Activated gamma-delta T cell (primary cell): ENCODE data around the gene PSMD13.
"Not testable (repeated sequence)": the region's sequence is repeated elsewhere in the genome, so short reads cannot be mapped to it uniquely, and the experiment has no call there.

ENCODE experiments used
- DNase-seq: peaks from one replicate; lab custom pipeline; 2025; lab: John Stamatoyannopoulos, UW

The PSMD13 gene

DNA sequence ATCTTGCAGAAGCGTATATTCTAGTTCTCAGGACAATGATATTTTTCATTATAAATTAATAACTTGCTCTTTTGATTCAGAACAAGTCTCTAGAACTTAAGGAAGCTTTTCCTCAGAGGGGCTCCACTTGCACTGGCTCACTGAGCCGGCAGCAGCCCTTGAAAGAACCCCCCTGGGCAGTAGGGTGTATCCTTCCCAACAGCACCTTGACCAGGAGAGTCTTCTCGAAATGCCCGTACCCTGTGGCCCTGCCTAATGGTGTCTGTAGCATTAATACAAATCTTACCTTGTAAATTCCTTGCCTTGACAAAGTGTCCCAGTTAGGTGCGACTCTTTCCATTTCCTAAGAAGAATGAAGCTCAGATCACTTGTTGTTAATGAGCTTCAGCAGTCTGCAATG is 13.5 kb downstream of the PSMD13 start:
- DNase-seq, result no peak

DNA sequence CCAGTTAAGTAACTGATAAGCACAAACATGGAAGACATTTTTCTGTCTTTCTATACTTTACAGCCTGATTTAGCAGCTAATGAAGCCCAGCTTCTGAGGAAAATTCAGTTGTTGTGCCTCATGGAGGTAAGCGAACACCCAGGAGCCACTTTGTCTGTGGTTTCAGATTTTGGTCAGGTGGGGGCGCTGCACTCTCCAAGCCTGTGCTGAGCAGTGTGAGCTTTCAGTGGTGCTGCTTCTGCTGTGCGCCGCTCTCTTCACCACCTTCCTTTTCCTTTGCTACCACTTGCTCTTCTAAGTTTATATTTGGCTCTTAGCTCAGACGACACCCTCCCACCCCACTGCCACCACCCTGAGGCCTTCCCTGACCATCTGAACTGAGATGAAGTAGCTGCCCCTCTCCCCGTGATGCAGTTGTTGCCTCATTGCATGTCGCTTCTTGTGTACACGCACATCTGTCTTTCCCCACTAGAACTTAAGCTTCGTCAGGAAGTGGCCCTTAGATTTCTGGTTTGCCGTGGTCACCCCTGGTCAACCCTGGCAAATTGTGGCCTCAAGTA is 14.0 kb downstream of the PSMD13 start:
- no peak for DNase-seq

DNA sequence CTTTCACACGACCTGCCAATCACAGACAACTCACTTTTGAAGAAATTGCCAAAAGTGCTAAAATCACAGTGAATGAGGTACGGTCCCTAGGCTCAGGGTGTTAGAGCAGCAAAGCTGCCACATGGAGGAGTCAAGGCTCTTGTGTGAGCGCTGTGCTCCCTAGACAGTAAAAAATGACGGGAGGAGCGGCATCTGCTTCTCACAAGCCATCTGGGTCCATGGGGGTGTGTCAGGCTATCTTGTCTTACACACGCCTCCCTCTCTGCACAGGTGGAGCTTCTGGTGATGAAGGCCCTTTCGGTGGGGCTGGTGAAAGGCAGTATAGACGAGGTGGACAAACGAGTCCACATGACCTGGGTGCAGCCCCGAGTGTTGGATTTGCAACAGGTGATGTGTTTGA is 14.8 kb downstream of the PSMD13 start:
- no peak for DNase-seq

DNA sequence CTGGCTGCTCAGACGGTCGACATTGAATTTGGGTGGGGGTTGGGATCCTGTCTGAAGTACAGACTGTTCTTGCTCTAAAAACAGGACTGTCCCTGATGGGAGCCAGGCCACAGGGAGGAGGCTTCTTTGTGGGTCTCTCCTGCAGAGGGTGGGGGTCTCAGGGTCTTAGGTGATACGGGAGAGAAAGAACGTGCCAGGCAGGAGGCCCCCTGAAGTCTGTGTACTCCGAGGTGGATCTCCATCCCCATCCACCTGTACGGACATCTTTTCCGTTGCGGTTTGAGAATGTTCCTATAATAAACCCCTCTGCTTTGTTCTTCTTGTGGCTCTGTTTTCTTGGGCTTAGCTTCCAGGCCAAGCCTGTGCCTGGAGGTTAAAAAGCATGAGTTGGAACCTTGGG is 15.9 kb downstream of the PSMD13 start:
- DNase-seq, result no peak

DNA sequence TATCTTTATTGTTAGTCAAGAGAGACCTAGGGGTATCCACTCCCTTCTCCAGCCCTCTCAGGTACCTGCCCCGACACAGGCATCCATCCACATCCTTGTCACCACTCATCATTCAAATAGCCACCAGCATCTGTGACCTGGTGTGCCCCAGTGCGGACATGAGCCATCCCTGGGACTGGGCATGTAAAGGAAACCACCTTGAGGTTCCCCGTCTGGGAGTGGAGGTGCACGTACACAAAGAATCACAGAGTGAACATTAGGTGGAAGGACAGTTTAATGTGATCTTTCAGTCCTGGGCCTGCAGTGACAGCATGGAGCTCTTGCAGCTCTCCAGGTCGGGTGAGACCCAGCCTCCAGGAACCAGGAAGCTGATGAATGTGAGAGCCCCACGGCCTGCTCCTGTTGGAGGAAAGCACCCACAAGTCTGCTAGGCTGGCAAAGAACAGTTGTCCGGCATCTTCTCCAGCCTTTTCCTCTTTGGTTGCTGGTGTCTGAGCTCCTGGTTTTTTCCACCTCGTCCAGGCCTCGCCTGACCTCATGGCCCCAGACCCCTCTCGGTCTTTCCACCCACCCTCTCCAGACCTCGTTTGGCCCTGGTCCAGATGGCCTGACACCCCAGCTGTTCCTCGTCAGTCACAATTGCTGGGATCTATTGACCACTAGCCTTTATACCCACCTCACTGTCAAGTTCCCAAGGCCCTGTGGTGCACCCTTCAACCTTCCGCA is 16.5 kb downstream of the PSMD13 start:
- DNase-seq, result no peak

DNA sequence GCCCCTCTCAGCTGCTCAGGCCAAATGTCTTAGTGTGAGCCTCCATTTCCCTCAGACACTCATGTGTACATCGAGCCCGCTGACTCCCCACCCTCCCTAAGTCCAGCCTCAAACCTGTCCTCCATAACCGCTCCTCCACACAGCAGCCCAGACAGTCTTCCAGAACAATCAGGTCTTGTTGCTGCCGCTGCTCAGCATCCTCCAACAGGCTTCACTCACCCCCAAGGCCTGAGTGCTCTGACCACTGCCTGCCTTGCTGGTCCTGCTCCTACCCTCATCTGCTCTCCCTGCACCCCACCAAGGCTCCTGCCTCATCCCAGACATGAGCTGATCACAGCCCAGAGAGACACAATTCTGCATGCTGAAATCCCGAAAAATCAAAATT is 17.1 kb downstream of the PSMD13 start:
- DNase-seq, result no peak

DNA sequence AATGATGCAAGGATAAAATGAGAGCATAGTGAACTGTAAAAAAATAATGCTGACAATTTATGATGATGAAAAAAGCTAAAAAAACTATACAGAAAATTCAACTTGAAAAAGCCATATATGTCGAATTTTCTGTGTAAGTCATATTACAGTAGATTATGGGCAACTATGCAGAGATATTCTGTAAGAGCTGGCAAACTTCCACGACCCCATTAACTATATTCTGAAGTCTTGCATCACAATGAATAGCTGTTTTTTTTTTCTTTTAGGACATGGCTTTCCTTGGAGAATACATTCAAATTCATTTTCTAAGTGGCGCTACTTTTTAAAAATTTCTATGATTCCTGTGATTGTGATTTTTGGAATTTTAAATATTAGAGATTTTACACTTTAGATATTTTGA is 18.4 kb downstream of the PSMD13 start:
- DNase-seq, result no peak

DNA sequence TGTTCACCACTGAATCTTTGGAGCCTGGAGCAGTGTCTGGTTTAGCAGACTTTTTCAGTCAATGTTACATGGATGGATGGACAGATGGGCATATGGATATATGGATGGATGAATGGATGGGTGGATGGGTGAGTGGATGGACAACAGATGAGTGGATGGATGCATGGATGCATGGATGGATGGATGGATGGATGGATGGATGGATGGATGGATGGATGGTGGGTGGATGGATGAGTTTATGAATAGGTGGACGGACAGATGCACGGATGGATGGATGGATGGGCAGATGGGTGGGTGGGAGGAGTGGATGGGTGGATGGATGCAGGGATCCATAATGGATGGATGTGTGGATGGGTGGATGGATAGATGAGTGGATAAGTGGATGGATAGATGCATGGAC is 19.0 kb downstream of the PSMD13 start:
- DNase-seq, result no peak

DNA sequence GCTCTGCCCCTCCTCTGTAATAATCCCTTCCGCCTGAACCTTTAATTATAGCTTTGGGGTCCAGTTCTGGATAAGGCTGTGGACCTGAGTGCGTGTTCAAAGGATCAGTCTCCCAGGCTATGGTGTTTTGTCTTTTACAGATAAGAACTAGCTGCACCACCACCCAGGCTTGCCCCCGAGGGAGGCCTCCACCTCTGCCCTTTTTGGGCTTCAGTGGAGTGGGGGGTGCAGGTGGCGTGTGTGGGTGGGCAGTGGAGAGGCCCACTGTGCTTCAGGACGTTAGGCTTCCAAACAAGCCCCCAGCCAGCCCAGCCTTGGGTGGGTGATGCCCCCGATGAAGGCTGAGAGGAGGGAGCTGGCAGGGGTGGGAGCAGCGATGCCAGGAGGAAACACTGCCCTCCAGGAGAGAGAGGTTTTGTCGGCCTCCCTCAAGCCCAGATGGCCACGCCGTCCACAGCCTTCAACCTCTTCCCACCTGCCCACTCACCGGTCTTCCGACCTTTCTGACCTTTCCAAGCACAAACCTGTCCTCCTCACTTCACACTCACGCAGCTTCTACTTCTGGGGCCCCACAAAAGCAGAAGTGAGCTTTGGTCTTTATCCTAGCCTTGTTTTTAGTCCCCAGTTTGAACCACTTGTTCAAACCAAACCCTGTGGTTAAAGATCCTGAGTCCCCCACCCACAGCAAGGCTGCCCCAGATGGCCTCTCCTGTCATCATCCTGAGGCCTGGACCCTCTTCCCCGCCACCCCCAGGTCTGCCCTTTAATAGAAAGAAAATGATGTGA is 20.4 kb downstream of the PSMD13 start:
- no peak for DNase-seq

DNA sequence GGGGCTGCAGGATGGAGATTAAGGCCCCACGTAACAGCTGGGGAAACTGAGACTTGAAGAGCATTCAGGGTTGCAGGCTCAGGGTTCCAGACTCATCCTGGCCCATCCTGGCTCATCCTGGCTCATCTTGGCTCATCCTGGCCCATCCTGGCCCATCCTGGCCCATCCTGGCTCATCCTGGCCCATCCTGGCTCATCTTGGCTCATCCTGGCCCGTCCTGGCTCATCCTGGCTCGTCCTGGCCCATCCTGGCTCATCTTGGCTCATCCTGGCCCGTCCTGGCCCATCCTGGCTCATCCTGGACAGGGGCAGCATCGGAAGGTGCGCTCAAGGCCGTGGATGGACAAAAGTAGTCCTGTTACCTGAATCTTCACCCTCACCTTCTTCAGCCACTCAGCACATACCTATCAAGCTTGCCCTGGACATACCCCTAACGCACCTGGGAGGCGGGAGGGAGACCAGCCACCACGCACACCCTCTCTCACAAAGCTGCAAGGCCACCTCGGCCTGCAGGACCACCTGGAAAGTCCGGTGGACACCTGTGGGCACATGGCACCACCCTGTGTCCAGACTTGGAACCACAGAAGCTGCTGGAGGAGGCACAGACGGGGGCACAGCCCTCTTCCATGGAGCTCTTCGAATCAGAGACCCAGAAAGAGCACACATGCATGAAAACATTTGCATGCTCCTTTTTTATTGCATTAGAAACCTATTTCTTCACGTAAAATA is 21.2 kb downstream of the PSMD13 start:
- DNase-seq, result no peak

DNA sequence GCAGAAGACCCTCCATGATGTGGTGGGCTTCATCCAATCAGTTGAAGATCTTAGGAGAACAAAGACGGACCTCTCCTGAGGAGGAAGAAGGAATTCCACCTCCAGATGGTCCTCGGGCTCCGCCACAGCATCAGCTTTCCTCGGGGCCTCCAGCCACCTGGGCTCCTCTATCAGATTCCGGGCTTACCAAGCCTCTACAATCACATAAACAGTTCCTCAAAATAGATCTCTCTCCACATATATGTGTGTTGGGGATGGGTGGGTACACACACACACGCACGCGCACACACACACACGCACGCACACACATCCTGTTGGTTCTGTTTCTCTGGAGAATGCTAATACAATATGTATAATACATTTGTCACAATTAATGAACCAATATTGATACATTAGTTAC is 22.6 kb downstream of the PSMD13 start:
- no peak for DNase-seq

DNA sequence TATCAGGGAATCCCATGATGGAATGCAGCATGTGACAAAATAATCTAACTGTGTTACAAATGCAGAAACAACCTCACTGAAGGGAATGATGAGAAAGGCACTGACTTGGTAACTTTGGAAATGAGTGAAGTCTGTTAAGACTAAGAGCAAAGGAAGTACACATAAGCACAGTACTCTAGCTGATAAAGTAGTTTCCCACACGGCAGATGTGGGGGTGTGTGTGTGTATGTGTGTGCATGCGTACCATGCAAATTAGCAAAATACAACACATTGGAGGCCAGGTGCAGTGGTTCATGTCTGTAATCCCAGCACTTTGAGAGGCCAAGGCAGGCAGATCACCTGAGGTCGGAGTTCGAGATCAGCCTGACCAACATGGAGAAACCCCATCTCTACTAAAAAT is 24.8 kb downstream of the PSMD13 start:
- no peak for DNase-seq

DNA sequence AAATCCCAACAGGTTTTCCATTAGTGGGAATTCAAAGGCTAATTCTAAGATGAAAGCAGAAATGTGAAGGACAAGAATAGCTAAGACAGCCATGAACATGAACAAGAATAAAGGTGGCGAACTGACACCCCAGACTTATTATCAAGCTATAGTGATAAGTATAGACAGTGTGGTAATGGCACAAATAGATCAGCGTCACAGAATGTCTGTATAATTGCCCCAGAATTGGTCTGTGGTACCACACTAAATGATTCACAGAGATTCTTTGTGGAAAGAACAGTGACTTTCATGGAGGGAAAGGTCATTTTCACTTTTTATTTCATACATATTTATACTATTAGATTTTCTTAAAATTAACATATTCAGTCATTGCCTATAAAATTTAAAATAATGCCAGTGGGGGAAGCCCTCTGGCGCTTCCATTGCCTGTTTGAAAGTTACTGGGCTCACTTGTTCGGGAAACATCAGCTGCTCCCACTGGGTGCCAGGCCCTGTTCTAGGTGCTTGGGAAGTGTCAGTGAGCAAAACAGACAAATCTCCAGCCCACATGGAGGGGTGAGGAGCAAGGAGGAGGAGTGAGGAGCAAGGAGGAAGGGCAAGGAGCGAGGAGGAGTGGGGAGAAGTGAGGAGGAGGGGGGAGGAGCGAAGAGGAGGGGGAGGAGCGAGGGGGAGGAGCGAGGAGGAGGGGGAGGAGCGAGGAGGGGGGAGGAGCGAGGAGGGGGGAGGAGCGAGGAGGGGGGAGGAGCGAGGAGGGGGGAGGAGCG is 30.1 kb downstream of the PSMD13 start:
- DNase-seq, result no peak

DNA sequence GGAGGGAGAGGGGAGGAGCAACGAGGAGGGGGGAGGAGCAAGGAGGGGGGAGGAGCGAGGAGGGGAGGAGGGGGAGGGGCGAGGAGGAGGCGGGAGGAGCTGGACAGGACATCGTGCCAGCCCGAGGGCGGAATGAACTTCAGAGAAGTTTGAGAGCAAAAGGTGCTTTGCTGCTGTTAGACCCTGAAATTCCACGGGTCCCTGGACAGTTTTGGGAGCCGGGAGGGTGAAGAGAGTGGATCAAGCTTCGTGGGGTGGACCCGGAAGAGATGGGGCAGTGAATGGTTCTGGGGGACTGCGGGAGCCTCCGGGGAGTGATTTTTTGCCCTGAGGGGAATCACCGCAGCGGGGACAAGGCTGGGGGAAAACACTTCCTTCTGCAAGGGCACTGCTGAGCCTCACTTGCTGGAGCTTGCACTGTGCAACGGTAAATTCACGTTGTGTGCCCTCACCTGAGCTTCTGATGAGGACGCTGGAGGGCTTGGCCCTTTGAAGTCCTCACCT is 30.8 kb downstream of the PSMD13 start:
- no peak for DNase-seq

DNA sequence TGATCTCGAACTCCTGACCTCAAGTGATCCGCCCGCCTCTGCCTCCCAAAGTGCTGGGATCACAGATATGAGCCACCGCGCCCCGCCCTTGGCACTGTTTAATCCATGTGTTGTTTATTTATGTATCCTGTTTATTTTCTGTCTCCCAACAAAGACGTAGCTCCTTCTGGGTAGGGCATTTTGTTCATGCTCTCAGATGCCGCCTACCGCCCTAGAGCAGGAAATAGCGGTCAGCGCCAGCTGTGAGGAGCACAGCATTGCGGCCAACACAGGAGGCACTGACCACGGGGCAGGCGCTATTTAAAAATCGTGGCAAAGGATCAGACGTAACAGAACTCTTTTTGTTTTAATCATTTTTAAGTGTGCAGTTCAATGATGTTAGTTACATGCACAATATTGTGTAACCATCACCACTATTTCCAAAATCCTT is 32.0 kb downstream of the PSMD13 start:
- not testable (repeated sequence) for DNase-seq

DNA sequence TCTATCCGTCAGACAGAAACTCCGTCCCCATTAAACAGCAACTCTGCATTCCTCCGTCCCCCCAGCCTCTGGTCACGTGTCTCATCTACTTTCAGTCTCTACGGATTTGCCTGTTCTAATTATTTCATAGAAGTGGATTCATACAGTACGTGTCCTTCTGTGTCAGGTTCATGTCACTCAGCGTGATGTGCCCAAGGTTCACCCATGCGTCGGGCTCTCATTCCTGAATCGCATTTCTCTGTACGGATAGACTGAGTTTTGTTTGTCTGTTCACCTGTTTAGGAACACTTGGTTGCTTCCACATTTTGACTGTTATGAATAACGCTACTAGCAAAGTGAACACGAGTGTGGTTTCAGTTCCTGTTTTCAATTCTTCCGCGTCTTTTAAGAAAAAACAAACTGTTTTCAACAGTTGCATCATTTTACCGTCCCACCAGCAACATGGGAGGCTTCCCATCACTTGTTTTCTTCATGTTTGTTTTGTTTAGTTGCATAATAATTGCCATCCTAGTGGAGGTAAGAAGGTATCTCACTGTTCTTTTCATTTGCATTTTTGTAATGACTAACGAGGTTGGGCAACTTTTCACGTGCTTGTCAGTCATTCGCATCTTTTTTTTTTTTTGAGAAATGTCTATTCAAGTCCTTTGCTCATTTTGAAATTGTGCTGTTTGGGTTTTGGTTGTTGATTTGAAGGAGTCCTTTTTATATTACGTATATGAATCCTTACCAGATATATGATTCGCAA is 32.5 kb downstream of the PSMD13 start:
- DNase-seq, result no peak

DNA sequence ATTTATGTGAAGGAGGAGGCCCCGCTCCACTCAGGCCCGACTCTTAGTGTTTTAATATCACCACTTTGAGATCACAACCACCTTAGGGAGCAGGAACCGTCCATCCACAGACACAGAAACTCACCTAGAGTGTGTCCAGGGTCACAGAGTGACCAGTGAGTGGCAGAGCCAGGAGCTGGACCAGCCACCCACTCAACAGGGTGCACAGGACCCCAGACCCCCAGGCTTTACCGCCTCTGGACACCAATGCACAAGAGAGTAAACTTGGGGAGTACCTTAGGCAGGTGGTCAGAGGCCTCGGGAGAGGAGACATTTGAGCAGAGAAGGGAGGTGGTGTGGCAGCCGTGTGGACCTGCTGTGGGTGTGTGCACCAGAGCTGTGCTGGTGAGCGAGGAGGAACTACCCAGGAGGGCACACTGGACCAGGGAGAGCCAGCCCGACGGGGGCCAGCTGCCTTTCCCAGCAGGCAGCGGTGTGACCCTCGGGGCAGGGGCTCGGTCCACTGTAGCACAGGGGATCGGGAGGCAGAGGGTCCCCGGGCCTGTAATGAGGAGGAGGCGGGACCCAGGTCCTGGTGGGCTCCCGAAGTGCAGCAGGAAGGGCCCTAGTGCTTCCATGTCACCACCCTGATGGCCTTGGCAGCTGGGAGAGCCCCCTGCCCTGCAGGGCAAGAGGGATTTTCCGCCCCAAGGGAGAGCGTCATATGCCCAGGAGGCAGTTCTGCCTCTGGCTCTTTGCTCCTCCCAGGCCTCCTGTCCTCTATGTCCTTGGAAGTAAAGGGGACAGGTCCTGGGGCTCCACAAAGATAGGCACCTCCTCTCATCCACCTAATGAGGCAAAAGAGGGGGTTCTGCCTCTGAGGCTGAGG is 33.9 kb downstream of the PSMD13 start:
- no peak for DNase-seq

DNA sequence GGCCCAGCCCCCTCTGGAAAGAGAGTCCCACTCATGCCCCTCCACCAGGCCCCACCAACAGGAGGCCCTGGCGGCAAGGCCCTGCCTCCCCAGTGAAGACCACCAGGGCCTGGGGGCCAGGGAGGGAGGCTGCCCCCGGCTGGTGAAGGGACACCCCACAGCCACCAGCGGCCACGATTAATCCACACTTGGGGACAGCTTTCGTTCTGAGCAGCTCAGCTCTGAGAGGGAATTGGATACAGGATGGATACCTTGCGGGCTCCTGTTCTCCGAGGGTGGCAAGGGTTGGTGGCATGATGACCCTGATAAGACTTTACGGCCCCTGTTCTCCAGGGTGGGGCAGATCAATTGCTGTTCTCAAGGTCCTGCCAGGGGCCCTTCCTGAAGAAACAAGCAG is 34.5 kb downstream of the PSMD13 start:
- no peak for DNase-seq

DNA sequence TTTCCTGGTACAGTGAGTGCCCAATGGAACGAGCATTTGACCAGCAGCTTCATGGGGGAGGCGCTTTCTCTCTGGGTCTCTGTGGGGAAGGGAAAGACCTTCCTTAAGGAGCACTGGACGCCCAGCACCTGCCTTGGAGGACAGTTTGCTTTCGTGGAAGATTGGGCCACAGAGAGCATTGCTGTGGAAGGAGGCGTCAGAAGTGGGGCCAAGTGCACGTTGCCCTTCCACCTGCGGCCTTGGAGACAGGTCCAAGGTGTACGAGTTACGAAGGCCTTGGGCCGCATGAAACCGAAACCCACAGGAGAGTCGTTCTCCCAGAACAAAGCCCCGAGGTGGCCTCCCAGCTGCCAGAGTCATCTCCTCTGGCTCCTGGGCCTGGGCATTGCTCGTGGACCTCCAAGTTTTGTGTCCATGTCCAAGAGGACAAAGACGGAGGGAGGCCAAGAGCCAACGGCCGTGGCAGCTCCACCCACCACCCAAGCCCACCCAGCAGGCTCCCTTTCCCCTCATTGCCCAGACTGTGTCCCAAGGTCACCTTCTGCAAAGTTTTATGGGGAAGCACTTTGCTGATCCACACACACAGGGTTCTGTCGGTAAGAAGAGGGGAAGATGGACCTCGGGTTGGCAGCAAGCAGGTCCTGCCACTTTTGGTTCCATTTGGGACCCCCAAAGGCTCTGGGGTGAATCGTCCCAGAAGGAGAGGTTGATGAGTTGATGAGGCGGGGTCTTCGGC is 35.6 kb downstream of the PSMD13 start:
- DNase-seq, result no peak

DNA sequence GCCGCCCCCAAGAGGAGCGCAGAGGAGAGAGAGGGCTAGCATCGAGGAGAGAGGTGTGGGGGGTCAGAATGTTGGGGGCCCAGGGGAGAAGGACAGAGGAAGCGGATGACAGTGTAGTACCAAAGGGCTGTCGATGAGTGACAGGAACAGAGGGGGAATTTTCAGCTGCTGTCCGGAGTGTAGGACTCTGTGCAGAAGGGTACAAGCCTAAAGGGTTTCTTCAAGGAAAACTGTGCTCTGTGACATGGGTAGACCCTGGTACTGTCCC is 36.1 kb downstream of the PSMD13 start:
- DNase-seq, result no peak
